ENCODE measurements around the gene RELL1. TPM values are rescaled to one million over a fixed set of nuclear protein-coding genes. Genes with fewer than 3 reads are reported as not detected.

Gene RELL1
- total RNA-seq, 1 donor from 2014 or later: 21.2 TPM

- Mint-ChIP-seq H3K4me3 (ENCODE audit: unreplicated experiment) (no peak overlapping the region), H3K4me1 (ENCODE audit: low read depth, unreplicated experiment) (peaks cover 19% of the 10 kb centered on the region), H3K36me3 (ENCODE audit: unreplicated experiment) (no peaks in the 10 kb centered on the region), H3K27ac (ENCODE audit: unreplicated experiment) (no peak overlapping the region), H3K27me3 (ENCODE audit: unreplicated experiment) (peaks cover 5% of the 10 kb centered on the region), H3K9me3 (ENCODE audit: unreplicated experiment) (no peaks in the 10 kb centered on the region)
- no peak for TF ChIP-seq CTCF (IDR thresholded peaks at IDR 0.05; ENCODE audit: partially characterized antibody, unreplicated experiment)
- DNase-seq: no peak
These were observed 44.0 kb downstream of the RELL1 start for GRCh38 chr4:37641886-37642849.

DNA sequence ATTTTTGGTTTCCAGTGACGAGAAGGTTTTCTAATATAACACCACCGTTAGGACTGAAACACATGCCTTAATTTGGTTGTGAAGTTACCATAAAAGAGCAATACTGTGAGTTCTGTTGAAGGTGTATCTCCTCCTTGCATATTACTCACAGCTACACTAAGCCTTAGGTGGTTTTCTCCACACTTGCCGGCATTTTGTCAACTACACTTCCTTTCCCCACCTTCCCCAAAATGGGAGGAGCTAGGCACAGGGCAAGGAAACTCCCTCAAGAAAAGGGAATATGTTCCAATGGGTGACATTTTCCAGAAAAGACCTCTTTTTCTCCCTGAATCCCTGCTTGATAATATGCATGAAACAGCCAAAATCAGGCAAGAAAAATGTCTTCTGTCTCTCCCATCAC is 44.8 kb downstream of the RELL1 start:
- no peaks in the 10 kb centered on the region for H3K36me3 Mint-ChIP-seq (ENCODE audit: unreplicated experiment)
- DNase-seq: no peak
- H3K9me3 Mint-ChIP-seq (ENCODE audit: unreplicated experiment): no peaks in the 10 kb centered on the region
- no peak overlapping the region for H3K4me3 Mint-ChIP-seq (ENCODE audit: unreplicated experiment)
- H3K4me1 Mint-ChIP-seq (ENCODE audit: low read depth, unreplicated experiment): peaks cover 19% of the 10 kb centered on the region
- peaks cover 5% of the 10 kb centered on the region for H3K27me3 Mint-ChIP-seq (ENCODE audit: unreplicated experiment)
- no peak overlapping the region for H3K27ac Mint-ChIP-seq (ENCODE audit: unreplicated experiment)
- no peak for TF ChIP-seq CTCF (IDR thresholded peaks at IDR 0.05; ENCODE audit: partially characterized antibody, unreplicated experiment)

DNA sequence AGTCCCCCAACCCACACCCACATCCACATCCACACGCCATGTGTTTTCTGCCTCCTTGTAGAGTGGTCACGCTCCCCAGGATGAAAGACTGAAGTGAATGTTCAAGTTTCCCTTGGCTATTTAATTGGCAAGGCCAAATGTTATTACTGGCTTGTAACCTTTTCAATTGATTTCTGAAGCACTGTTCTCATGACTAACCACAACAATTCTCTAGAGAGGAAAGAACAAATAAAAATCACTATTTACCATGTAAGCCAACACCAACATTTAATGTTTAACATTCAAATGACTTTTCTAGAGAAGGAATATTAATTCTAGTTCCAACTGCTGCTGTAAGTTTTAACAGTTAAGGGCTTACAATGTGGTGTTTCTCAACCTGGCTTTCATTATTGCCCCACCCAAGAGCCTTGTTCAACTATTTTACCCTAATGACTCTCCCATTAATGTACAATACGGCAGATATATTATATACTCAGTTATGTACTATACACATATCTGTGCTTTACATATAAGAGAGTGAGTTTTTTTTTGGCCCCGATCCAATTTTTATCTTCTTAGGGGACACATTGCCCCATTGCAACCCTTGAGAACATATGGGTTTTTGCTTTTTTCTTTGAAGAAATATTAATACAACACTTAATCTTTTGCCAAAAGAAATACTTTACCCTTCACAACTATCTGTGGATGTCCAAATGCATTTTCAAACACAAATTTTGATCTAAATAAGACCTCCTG is 46.5 kb downstream of the RELL1 start:
- no peak overlapping the region for H3K27ac Mint-ChIP-seq (ENCODE audit: unreplicated experiment)
- no peak overlapping the region for H3K4me3 Mint-ChIP-seq (ENCODE audit: unreplicated experiment)
- peaks cover 10% of the 10 kb centered on the region for H3K4me1 Mint-ChIP-seq (ENCODE audit: low read depth, unreplicated experiment)
- TF ChIP-seq CTCF (IDR thresholded peaks at IDR 0.05; ENCODE audit: partially characterized antibody, unreplicated experiment): no peak
- H3K27me3 Mint-ChIP-seq (ENCODE audit: unreplicated experiment): peaks cover 4% of the 10 kb centered on the region
- DNase-seq: no peak
- H3K9me3 Mint-ChIP-seq (ENCODE audit: unreplicated experiment): no peaks in the 10 kb centered on the region
- H3K36me3 Mint-ChIP-seq (ENCODE audit: unreplicated experiment): no peaks in the 10 kb centered on the region

DNA sequence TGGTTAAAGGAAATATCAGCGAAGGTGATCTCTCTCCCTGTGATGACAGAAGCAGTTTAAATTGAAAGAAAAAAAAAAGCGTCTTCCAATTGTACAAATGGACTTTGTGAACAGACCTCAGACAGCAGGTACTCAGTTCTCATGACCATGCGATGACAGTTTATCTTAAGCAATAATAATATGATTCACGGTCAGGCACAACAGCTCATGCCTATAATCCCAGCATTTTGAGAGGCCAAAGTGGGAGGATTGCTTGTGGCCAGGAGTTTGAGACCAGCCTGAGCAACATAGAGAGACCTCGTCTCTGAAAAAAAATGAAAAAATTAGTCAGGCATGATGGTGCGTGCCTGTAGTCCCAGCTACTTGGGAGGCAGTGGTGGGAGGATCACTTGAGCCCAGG is 51.0 kb downstream of the RELL1 start:
- DNase-seq: no peak
- no peaks in the 10 kb centered on the region for H3K36me3 Mint-ChIP-seq (ENCODE audit: unreplicated experiment)
- H3K27ac Mint-ChIP-seq (ENCODE audit: unreplicated experiment): no peak overlapping the region
- H3K27me3 Mint-ChIP-seq (ENCODE audit: unreplicated experiment): peaks cover 3% of the 10 kb centered on the region
- no peak for TF ChIP-seq CTCF (IDR thresholded peaks at IDR 0.05; ENCODE audit: partially characterized antibody, unreplicated experiment)
- peaks cover 7% of the 10 kb centered on the region for H3K4me1 Mint-ChIP-seq (ENCODE audit: low read depth, unreplicated experiment)
- no peaks in the 10 kb centered on the region for H3K9me3 Mint-ChIP-seq (ENCODE audit: unreplicated experiment)
- H3K4me3 Mint-ChIP-seq (ENCODE audit: unreplicated experiment): no peak overlapping the region

All from glutamatergic neuron (in vitro differentiated cells).